H1 (cell line): ENCODE measurements around the gene RGS3. TPM values are rescaled to one million over a fixed set of nuclear protein-coding genes. Genes with fewer than 3 reads are reported as not detected.

Source experiments
- BACH1 ChIP-seq: IDR thresholded peaks from 2 replicates; pipeline ENCODE4 v1.6.1; 2012; ENCODE audit warnings: low read length, improper control_type of control experiment
- EP300 ChIP-seq, 2 experiments: IDR thresholded peaks; 1 replicate in 1 of 2; 2 replicates in 1 of 2; pipeline ENCODE4 v1.6.1; 2011 to 2012; ENCODE audit warnings: low read depth in 2 of 2, low read length in 2 of 2, mild to moderate bottlenecking in 2 of 2, borderline replicate concordance in 1 of 2, inconsistent platforms in 1 of 2, moderate library complexity in 1 of 2
- JUND ChIP-seq: IDR thresholded peaks from 2 replicates; pipeline ENCODE4 v1.6.1; 2011; ENCODE audit warnings: mild to moderate bottlenecking, improper control_type of control experiment, low read length
- KDM5A ChIP-seq: fragments of 200-600 bp; IDR thresholded peaks from 2 replicates; pipeline ENCODE4 v1.7.1; 2012; ENCODE audit warnings: mild to moderate bottlenecking, low read length, inconsistent platforms, mixed read lengths
- MAFK ChIP-seq: IDR thresholded peaks from 2 replicates; pipeline ENCODE4 v1.6.1; 2012; ENCODE audit warnings: low read depth, mild to moderate bottlenecking, improper control_type of control experiment, low read length
- NRF1 ChIP-seq: IDR thresholded peaks from 2 replicates; pipeline ENCODE4 v1.6.1; 2011; ENCODE audit warnings: mild to moderate bottlenecking, low read depth, low read length, improper control_type of control experiment
- SIRT6 ChIP-seq: IDR thresholded peaks from one replicate; pipeline ENCODE4 v1.7.1; 2012; ENCODE audit warnings: low read length, inconsistent platforms
- SRF ChIP-seq: IDR thresholded peaks from 2 replicates; pipeline ENCODE4 v1.6.1; 2011; ENCODE audit warnings: mild to moderate bottlenecking, low read depth, low read length, moderate library complexity
- YY1 ChIP-seq: IDR thresholded peaks from 2 replicates; pipeline ENCODE4 v1.6.1; 2011; ENCODE audit warnings: low read depth, mild to moderate bottlenecking, low read length
- polyA plus RNA-seq, 7 experiments: library from polyadenylated mRNA; depleted of rRNA in 3 of 7; stranded (reverse) in 5 of 7; unstranded in 2 of 7; fragments of >200 nt in 5 of 7; fragments of 200-250 nt in 2 of 7; gene quantifications; 1 replicate in 5 of 7; 2 replicates in 1 of 7; 4 replicates in 1 of 7; pipeline versions ENCODE4 v1.2.1 to v1.2.3, GENCODE V29; 2011 to 2013; ENCODE audit warnings: missing spikeins in 2 of 7, mixed read lengths in 2 of 7
- total RNA-seq: library from RNA; stranded (reverse); fragmentation: NEBNext Ultra II Directional; extraction: Animal tissue kit (Norgen Biotek cat#: 25700); gene quantifications from 2 replicates; pipeline ENCODE4 v1.2.1, GENCODE V29; 2021

Gene RGS3
- total and polyA plus RNA-seq, 2 of the 8 experiments (the other 6 are each of a cell fraction or from before 2014, with no cell fraction given): 12.6 to 18.2 TPM

DNA sequence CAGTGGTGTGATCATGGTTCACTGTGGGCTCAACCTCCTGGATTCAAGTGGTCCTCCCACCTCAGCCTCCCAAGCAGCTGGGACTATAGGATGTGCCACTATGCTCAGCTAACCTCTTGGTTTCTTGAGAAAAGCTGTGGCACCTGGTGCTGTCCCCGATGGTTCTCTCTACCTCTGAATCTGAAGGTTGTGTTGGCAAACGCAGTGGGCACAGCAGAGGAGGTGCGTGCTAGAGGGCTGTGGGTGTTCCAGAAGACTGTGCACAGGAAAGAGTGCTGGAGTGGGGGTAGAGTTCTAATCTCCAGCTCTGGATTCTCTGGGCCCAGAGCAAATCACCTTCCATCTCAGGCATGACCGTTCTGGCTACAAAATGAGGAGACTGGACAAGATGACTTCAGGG is 12.5 kb downstream of the RGS3 start (continued):
- TF ChIP-seq SRF (no peak), EP300 (IDR thresholded peaks at IDR 0.05; ENCODE audit: borderline replicate concordance in 1 of 2, low read depth in 2 of 2, low read length in 2 of 2) (no peak), NRF1 (no peak), MAFK (no peak), SIRT6 (no peak), KDM5A (no peak), JUND (no peak), YY1 (no peak), BACH1 (no peak)
